ENCODE results near the gene AP2M1. TPM values are rescaled to one million over a fixed set of nuclear protein-coding genes. Genes with fewer than 3 reads are reported as not detected.
A peak's percentile ranks its signal among the peaks of the same experiment; 100 is the strongest.

The AP2M1 gene
- total and polyA plus RNA-seq, 2 of the 13 experiments (the other 11 are each of a cell fraction or from before 2014, with no cell fraction given) = 126 to 146 TPM

DNA sequence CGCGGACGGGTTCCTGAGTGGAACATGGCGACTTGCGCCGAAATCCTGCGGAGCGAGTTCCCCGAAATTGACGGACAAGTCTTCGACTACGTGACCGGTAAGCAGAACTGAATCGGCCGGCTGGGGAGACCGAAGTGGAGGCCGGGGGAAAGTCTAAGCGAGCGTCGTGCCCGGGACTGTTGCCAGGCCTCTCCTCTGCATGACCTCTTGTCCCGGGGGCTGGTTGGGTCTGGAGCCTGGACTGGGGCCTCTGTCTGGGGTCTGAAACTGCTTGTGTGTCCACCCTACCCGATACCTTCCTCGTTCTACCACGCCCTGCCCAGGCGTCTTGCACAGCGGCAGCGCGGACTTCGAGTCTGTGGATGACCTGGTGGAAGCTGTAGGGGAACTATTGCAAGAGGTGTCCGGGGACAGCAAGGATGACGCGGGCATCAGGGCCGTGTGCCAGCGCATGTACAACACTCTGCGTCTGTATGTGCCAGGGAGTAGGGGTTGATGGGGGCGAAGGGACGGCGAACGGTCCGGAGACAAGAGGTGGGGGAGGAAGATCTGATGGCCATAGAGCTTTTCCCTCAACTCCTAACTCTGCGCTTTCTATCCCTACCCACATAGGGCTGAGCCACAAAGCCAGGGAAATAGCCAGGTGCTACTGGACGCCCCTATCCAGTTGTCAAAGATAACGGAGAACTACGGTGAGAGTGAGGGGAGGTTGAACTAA is 11.7 kb downstream of the AP2M1 start, which contains the start of gene ABCF3 (continued):
- TF ChIP-seq CENPX (CRISPR knock-in tag; IDR thresholded peaks at IDR 0.05) = no peak
- TF ChIP-seq, protein P1, sequence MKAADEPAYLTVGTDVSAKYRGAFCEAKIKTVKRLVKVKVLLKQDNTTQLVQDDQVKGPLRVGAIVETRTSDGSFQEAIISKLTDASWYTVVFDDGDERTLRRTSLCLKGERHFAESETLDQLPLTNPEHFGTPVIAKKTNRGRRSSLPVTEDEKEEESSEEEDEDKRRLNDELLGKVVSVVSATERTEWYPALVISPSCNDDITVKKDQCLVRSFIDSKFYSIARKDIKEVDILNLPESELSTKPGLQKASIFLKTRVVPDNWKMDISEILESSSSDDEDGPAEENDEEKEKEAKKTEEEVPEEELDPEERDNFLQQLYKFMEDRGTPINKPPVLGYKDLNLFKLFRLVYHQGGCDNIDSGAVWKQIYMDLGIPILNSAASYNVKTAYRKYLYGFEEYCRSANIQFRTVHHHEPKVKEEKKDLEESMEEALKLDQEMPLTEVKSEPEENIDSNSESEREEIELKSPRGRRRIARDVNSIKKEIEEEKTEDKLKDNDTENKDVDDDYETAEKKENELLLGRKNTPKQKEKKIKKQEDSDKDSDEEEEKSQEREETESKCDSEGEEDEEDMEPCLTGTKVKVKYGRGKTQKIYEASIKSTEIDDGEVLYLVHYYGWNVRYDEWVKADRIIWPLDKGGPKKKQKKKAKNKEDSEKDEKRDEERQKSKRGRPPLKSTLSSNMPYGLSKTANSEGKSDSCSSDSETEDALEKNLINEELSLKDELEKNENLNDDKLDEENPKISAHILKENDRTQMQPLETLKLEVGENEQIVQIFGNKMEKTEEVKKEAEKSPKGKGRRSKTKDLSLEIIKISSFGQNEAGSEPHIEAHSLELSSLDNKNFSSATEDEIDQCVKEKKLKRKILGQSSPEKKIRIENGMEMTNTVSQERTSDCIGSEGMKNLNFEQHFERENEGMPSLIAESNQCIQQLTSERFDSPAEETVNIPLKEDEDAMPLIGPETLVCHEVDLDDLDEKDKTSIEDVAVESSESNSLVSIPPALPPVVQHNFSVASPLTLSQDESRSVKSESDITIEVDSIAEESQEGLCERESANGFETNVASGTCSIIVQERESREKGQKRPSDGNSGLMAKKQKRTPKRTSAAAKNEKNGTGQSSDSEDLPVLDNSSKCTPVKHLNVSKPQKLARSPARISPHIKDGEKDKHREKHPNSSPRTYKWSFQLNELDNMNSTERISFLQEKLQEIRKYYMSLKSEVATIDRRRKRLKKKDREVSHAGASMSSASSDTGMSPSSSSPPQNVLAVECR (CRISPR knock-in tag; IDR thresholded peaks at IDR 0.05; ENCODE audit: borderline replicate concordance) = peak; percentile 72; the same call in 1 of the 2 replicates
- TF ChIP-seq ZBTB3 (CRISPR knock-in tag; IDR thresholded peaks at IDR 0.05; ENCODE audit: borderline replicate concordance, low read depth) = no peak
- no peak for TF ChIP-seq ZNF678 (CRISPR knock-in tag; IDR thresholded peaks at IDR 0.05)
- TF ChIP-seq TCF12 (IDR thresholded peaks at IDR 0.05) = no peak
- TF ChIP-seq TCF12 (CRISPR knock-in tag; IDR thresholded peaks at IDR 0.05) = peak; percentile 56
- TF ChIP-seq SPEN (CRISPR knock-in tag; IDR thresholded peaks at IDR 0.05; ENCODE audit: low read depth) = peak; percentile 16; the same call in 1 of the 2 replicates
- no peak for TF ChIP-seq LCORL (IDR thresholded peaks at IDR 0.05)
- no peak; the same call in 1 of the 2 replicates for TF ChIP-seq LCORL (CRISPR knock-in tag; IDR thresholded peaks at IDR 0.05)
